ENCODE data around the gene PLXNA4. TPM values are rescaled to one million over a fixed set of nuclear protein-coding genes. Genes with fewer than 3 reads are reported as not detected.
A peak's percentile ranks its signal among the peaks of the same experiment; 100 is the strongest.

PLXNA4 gene
- total RNA-seq, result 10 to 100 TPM; 12.2 to 27.7 TPM

GRCh38 chr7:132575982-132576720, at the start of gene PLXNA4:
Gene PLXNA4 (minus strand): TSS chr7:132576470. CDS start chr7:132508693, 67,777 bp downstream.
- H3K27ac ChIP-seq, result peak within 1 kb of the TSS; percentile 37 to 43
- no peak for DNase-seq (ENCODE audit: low spot score)
- ATAC-seq (ENCODE audit: insufficient number of reproducible peaks, low FRiP score, low read depth), result no peak

DNA sequence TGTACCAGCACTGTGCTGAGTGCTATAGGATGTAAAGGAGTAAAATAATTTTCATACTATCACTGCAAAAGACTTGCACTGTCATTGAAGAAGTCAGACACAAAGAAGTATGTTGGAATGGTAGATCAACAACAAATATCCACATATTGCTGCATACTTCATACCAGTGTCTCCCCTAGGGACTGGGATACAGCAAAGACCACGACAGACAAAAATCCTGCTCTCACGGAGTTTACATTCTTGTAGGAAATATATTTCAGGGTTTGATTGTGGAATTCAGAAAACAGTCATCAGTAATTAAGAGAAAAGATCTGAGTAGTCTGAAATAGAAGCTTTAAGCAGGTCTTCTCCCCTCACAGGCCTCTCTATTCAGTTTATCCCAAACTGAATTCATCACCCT, 49.4 kb upstream of the PLXNA4 start:
- H3K27me3 ChIP-seq (replicated peaks; ENCODE audit: insufficient read depth), result no peaks in the 10 kb centered on the region
- no peak overlapping the region for H3K27ac ChIP-seq
- ATAC-seq (ENCODE audit: insufficient number of reproducible peaks, low FRiP score, low read depth) (no peak), DNase-seq (ENCODE audit: low spot score) (no peak)
- TF ChIP-seq, protein P1, sequence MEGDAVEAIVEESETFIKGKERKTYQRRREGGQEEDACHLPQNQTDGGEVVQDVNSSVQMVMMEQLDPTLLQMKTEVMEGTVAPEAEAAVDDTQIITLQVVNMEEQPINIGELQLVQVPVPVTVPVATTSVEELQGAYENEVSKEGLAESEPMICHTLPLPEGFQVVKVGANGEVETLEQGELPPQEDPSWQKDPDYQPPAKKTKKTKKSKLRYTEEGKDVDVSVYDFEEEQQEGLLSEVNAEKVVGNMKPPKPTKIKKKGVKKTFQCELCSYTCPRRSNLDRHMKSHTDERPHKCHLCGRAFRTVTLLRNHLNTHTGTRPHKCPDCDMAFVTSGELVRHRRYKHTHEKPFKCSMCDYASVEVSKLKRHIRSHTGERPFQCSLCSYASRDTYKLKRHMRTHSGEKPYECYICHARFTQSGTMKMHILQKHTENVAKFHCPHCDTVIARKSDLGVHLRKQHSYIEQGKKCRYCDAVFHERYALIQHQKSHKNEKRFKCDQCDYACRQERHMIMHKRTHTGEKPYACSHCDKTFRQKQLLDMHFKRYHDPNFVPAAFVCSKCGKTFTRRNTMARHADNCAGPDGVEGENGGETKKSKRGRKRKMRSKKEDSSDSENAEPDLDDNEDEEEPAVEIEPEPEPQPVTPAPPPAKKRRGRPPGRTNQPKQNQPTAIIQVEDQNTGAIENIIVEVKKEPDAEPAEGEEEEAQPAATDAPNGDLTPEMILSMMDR (IDR thresholded peaks at IDR 0.05), result no peak
- H3K4me3 ChIP-seq, result no peak overlapping the region
- no peaks in the 10 kb centered on the region for H3K36me3 ChIP-seq
- no peaks in the 10 kb centered on the region for H3K9me3 ChIP-seq
- H3K4me1 ChIP-seq (ENCODE audit: control insufficient read depth in 1 of 2, low read depth in 2 of 2), result no peaks in the 10 kb centered on the region

More at GRCh38 chr7:132575982-132576720, at the start of gene PLXNA4:
- H3K36me3 ChIP-seq, result no peaks in the 10 kb centered on the region
- H3K9me3 ChIP-seq, result no peaks in the 10 kb centered on the region
- H3K27me3 ChIP-seq (replicated peaks; ENCODE audit: insufficient read depth), result no peaks in the 10 kb centered on the region
- peak within 1 kb of the TSS; percentile 81 for H3K4me3 ChIP-seq
- TF ChIP-seq, protein P1 (IDR thresholded peaks at IDR 0.05), result no peak
- H3K4me1 ChIP-seq (ENCODE audit: control insufficient read depth in 1 of 2, low read depth in 2 of 2), result peaks cover 4 to 38% of the 10 kb centered on the region in 2 donors

- Histone ChIP-seq H3K27me3 (replicated peaks; ENCODE audit: insufficient read depth) (no peaks in the 10 kb centered on the region), H3K27ac (no peak overlapping the region), H3K36me3 (no peaks in the 10 kb centered on the region), H3K9me3 (no peaks in the 10 kb centered on the region), H3K4me3 (no peak overlapping the region), H3K4me1 (ENCODE audit: control insufficient read depth in 1 of 2, low read depth in 2 of 2) (no peaks in the 10 kb centered on the region)
- no peak for DNase-seq (ENCODE audit: low spot score)
- ATAC-seq (ENCODE audit: insufficient number of reproducible peaks, low FRiP score, low read depth), result no peak
- TF ChIP-seq, protein P1 (IDR thresholded peaks at IDR 0.05), result no peak
Measured at GRCh38 chr7:132622081-132622480, 45.8 kb upstream of the PLXNA4 start.

DNA sequence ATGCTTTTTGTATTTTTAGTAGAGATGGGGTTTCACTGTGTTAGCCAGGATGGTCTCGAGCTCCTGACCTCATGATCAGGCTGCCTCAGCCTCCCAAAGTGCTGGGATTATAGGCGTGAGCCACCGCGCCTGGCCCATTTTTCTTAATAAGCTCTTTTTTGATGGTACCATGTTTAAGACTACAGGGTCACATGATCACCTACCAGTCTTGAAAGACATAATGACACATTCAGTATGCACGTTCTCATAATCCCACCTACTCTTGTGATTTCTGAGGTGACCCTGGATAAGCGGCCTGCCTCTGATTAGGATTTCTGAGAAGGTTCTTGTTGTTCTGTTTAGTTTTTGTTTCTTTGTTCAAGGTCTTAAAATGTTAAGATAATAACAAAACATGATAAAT, 43.7 kb upstream of the PLXNA4 start:
- no peak overlapping the region for H3K27ac ChIP-seq
- TF ChIP-seq, protein P1 (IDR thresholded peaks at IDR 0.05), result no peak
- no peaks in the 10 kb centered on the region for H3K9me3 ChIP-seq
- H3K4me3 ChIP-seq, result no peak overlapping the region
- H3K4me1 ChIP-seq (ENCODE audit: control insufficient read depth in 1 of 2, low read depth in 2 of 2), result peaks cover 0 to 5% of the 10 kb centered on the region in 2 donors
- H3K36me3 ChIP-seq, result no peaks in the 10 kb centered on the region
- no peaks in the 10 kb centered on the region for H3K27me3 ChIP-seq (replicated peaks; ENCODE audit: insufficient read depth)
- DNase-seq (ENCODE audit: low spot score), result no peak
- ATAC-seq (ENCODE audit: insufficient number of reproducible peaks, low FRiP score, low read depth), result no peak

DNA sequence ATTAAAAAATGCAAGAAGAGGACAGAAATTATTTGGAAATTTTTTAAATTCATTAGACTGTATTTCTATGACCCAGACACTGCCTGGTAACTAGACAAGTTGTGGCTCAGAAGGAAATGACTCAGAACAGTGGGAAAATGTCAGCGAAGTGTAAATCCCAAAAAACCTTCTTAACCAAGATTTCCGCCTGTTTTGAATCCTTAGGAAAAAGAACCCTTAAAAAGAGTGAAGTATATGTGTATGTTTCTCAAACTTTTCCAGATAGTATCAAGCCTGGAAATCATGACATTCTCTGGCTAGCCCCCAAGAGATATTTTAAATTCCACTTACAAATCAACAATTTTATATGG, 42.7 kb upstream of the PLXNA4 start:
- no peaks in the 10 kb centered on the region for H3K36me3 ChIP-seq
- no peaks in the 10 kb centered on the region for H3K27me3 ChIP-seq (replicated peaks; ENCODE audit: insufficient read depth)
- H3K4me3 ChIP-seq, result no peak overlapping the region
- ATAC-seq (ENCODE audit: insufficient number of reproducible peaks, low FRiP score, low read depth), result no peak
- no peaks in the 10 kb centered on the region for H3K9me3 ChIP-seq
- peaks cover 0 to 6% of the 10 kb centered on the region in 2 donors for H3K4me1 ChIP-seq (ENCODE audit: control insufficient read depth in 1 of 2, low read depth in 2 of 2)
- TF ChIP-seq, protein P1 (IDR thresholded peaks at IDR 0.05), result no peak
- no peak overlapping the region for H3K27ac ChIP-seq
- DNase-seq (ENCODE audit: low spot score), result no peak

All from thoracic aorta (tissue), 2 donors.